Activated T-helper 9 cell treated with anti-CD3 and anti-CD28 coated beads, Interleukin-2, amount 50 U/mL, for 16 hours (primary cell): ENCODE measurements around the gene IFITM2.
A peak's percentile ranks its signal among the peaks of the same experiment; 100 is the strongest.

Experiments used
- DNase-seq: peaks from one replicate; pipeline ENCODE4 v3.0.0-alpha.2; 2020; ENCODE audit warnings: low read depth

IFITM2 gene

DNA sequence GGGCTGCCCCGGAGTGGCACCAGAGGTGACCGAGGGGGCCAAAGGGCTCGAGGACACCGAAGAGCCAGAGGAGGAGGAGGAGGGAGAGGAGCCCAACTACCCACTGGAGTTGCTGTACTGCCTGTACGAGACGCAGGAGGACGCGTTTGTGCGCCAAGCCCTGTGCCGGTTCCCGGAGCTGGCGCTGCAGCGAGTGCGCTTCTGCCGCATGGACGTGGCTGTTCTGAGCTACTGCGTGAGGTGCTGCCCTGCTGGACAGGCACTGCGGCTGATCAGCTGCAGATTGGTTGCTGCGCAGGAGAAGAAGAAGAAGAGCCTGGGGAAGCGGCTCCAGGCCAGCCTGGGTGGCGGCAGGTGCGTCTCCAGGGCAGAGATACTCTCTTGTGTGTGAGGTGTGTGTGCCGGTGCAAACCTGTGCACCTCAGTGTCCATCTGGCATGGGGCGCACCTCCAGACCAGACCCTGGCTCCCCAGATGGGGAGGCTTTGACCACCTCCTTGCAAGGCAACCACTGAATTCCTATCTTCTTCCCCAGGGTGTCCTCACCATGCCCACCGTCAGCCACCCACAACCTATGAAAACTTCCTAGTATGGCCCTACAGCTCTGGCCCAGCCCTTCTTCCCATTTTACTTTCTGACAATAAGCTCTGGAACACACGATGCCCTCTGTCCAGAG lies 26.0 kb upstream of the IFITM2 start:
- no peak for DNase-seq

- DNase-seq: no peak
Measured at GRCh38 chr11:282171-282570, 25.4 kb upstream of the IFITM2 start.

DNA sequence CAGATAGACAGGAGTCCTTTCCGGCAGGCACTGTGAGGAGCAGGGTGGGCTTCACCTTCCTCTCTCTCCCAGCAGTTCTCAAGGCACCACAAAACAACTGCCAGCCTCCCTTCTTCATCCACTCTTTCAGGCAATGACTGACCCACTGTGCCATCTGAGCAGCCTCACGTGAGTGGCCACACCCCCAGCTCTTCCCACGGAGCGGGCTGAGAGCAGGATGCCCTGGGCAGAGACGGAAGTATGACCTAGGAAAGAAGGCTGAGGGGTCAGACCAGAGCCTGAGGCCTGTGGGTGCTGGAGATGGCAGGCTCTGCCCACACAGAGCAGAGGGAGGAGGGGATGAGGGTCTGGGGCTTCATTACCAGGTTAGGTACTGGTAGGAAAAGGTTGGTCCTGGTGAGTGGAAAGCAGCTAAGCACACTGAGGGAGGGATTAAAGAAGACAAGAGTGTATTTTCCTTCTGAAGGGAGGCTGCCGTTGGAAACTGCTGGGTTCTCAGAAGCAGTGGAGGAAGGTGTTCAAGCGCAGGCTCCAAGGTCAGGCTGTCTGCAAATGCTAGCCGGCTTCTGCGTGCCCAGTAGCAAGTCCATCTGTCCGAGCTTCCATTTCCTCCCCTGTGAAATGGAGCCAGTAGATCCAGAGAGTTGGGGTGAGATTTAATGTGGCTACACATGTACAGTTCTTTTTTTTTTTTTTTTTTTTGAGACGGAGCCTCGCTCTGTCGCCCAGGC lies 24.8 kb upstream of the IFITM2 start:
- no peak for DNase-seq

GRCh38 chr11:283405-284104 lies 24.1 kb upstream of the IFITM2 start:
- DNase-seq: no peak

DNA sequence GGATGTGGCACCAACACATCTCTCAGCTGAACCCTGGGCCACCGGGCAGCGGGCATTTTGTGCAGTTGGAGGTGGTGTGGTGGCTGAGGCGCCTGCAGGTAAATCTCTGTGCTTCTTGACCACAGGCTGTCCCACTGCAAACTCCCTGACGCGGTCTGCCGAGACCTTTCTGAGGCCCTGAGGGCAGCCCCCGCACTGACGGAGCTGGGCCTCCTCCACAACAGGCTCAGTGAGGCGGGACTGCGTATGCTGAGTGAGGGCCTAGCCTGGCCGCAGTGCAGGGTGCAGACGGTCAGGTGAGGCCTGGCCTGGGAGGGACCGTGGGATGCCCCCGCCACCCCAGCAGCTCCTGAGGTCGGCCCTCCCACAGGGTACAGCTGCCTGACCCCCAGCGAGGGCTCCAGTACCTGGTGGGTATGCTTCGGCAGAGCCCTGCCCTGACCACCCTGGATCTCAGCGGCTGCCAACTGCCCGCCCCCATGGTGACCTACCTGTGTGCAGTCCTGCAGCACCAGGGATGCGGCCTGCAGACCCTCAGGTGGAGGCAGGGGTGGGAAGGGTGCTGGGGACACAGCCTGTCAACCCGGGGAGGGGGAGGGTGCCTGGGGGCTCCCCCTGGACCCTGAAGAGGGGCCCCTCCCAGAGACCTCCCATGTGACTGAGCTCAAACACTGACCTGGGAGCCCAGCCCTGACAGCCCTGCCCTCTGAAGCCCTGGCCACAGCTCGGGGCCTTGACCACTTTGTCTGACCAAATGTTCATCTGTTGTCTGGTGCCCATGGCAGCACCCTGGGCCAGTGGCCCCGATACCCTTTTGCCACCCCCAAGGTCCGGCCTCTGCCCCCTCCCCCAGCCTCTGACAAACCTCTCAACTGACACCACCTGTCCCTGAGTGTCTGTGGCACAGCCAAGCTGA lies 23.3 kb upstream of the IFITM2 start:
- no peak for DNase-seq

GRCh38 chr11:285021-285893 lies 22.4 kb upstream of the IFITM2 start:
- DNase-seq: no peak

DNA sequence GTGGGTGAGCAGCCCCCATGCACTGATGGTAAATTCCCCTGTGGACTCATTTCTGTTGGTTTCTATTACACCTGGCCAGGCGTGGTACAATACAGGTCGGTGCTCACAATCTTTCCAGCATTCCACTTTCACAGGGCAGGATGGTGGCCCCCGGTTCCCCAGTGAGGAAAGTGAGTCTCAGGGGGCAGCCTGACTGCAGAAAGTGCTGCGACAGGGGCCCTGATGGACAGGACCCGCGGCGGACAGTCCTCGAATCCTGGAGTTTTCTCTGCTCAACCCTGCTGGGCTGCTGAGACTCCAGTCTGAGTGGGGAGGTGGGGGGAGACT lies 21.8 kb upstream of the IFITM2 start:
- DNase-seq: no peak

DNA sequence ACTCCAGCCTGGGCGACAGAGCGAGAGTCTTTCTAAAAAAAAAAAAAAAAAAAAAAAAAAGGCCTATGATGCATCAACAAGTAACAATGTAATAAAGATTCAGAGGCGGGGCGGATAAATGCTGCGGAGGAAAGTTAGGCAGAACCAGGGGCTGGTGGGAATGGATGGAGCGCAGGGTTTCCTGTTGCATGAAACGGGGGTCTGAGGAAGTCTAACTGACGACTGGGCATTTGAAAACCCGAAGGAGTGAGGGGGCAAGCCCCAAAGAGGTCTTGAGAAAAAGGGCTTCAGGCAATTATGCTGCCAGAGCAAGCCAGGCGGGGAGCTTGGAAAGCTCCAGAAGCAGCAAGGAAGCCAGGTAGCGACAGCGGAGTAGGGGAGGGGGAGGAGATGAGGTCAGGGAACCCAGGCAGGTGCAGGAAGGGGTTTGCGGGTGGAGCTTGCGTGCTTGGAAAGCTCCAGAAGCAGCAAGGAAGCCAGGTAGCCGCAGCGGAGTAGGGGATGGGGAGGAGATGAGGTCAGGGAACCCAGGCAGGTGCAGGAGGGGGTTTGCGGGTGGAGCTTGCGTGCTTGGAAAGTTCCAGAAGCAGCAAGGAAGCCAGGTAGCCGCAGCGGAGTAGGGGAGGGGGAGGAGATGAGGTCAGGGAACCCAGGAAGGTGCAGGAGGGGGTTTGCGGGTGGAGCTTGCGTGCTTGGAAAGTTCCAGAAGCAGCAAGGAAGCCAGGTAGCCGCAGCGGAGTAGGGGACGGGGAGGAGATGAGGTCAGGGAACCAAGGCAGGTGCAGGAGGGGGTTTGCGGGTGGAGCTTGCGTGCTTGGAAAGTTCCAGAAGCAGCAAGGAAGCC lies 20.4 kb upstream of the IFITM2 start:
- peak; percentile 45 for DNase-seq

DNA sequence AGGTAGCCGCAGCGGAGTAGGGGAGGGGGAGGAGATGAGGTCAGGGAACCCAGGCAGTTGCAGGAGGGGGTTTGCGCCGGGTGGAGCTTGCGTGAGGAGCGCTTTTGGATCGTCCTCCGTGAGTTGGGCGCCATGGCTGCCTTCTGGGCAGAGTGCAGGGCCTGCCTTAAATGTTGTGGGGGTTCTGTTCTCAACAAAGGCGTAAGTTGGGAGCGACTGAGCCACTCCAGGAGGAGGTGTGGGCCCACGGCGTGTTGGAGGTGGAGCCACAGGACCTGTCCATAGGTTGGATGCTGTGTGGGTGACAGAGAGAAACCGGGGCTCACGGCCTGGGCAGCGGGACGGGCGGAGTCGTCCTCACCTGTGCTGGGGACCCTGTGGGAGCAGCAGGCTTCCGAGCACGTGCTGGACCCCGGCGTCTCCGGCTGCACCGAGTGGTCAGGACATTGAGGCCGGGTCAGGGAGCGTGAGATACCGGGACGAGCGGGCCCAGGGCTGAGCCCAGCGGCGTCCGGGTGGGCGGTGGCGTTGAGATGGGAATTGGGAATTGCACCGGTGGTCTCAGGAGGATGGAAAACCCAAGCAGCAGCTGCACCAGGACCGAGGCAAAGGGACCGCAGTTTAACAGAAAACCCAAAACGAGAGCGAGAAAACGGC lies 19.7 kb upstream of the IFITM2 start:
- no peak for DNase-seq

DNA sequence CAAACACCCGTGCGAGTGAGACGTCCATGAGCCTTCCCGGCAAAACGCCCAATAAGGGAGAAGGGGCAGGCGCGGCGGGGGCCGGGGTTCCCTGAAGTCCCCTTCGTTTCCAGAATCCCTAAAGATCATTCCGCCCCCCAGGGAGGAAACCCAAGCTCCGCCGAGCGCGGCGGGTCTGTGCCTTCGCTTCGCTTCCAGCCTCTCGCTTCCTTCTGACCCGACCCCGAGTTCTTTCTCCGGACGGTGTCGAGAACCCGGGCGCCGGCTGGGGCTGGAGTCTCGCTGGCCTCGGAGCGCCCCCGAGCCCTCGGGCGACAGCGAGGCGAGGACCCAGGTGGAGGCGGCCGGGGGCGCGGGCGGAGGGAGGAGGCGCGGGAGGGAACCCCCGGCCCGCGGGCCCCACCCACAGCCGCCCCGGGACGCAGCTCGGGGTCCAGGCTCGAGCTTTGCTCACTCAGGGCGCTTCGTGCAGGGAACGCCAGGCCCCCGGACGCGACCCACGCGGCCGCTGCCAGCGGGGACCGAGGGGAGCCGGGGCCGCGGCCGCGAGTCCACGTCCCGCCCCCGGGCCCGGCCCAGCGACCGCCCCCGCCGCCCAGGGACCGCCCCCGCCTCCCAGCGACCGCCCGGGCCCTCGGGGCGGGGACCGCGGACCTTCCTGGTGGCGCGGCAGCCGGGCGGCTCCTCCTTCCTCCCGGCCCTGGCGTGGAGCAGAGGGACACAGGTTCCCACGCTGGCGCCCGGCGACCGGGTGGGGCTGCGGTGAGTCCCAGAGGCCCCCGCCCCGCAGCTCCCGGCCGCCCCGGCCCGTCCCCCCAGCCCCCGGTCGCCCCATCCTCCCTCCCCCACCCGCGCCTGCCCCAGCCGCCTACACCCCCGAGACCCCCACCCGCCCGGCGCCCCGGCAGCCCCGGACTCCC lies 18.9 kb upstream of the IFITM2 start, which contains the start of gene PGGHG:
PGGHG (plus strand) TSS at position 649 of the 920 bp plus-strand sequence. CDS start 691 bp downstream, outside the sequence.
- no peak for DNase-seq

DNA sequence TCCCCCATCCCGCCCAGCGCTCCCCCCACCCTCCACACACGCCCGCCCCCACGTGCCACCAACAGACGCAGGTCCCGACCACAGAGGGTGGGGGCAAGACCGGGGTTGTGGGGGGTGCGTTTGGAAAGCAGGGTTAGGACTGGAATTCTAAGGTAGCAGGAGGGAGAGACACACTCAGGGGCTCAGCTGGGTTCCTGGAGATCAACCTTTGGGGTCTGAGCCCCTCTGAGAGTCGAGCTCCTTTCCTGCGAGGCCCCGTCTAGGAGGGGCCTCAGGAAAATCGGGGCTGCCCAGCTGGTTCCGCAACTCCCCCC lies 18.3 kb upstream of the IFITM2 start:
- no peak for DNase-seq

GRCh38 chr11:289712-290620 lies 17.6 kb upstream of the IFITM2 start:
- DNase-seq: no peak

- DNase-seq: no peak
Measured at GRCh38 chr11:290621-291231, 16.9 kb upstream of the IFITM2 start.

- DNase-seq: no peak
Measured at GRCh38 chr11:291281-292210, 16.1 kb upstream of the IFITM2 start.

GRCh38 chr11:292211-293121 lies 15.2 kb upstream of the IFITM2 start:
- no peak for DNase-seq
